ENCODE measurements around the gene TSPAN13.

The TSPAN13 gene

GRCh38 chr7:16738011-16738688 is 15.4 kb upstream of the TSPAN13 start:
- Histone ChIP-seq H3K4me2 (ENCODE audit: insufficient read depth, low read length) (no peak overlapping the region), H4K20me1 (ENCODE audit: insufficient read depth, low read length) (no peaks in the 10 kb centered on the region), H3K4me3 (ENCODE audit: low read depth in 1 of 2, low read length in 2 of 2) (no peak overlapping the region), H3K27ac (ENCODE audit: low read length) (no peak overlapping the region), H3K36me3 (ENCODE audit: insufficient read depth, low read length) (no peaks in the 10 kb centered on the region), H2AFZ (ENCODE audit: low read depth, low read length) (no peak overlapping the region), H3K27me3 (ENCODE audit: insufficient read depth, low read length, poor library complexity) (no peaks in the 10 kb centered on the region), H3K79me2 (ENCODE audit: insufficient read depth, low read length) (no peaks in the 10 kb centered on the region), H3K9me3 (ENCODE audit: insufficient read depth, low read length, severe bottlenecking) (no peaks in the 10 kb centered on the region), H3K4me1 (ENCODE audit: insufficient read depth, low read length) (no peaks in the 10 kb centered on the region), H3K9ac (ENCODE audit: low read depth, low read length) (no peak overlapping the region)
- DNase-seq (no peak), ATAC-seq (ENCODE audit: insufficient read depth, low read depth) (no peak)
- TF ChIP-seq, protein P1, sequence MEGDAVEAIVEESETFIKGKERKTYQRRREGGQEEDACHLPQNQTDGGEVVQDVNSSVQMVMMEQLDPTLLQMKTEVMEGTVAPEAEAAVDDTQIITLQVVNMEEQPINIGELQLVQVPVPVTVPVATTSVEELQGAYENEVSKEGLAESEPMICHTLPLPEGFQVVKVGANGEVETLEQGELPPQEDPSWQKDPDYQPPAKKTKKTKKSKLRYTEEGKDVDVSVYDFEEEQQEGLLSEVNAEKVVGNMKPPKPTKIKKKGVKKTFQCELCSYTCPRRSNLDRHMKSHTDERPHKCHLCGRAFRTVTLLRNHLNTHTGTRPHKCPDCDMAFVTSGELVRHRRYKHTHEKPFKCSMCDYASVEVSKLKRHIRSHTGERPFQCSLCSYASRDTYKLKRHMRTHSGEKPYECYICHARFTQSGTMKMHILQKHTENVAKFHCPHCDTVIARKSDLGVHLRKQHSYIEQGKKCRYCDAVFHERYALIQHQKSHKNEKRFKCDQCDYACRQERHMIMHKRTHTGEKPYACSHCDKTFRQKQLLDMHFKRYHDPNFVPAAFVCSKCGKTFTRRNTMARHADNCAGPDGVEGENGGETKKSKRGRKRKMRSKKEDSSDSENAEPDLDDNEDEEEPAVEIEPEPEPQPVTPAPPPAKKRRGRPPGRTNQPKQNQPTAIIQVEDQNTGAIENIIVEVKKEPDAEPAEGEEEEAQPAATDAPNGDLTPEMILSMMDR (IDR thresholded peaks at IDR 0.05; ENCODE audit: borderline replicate concordance, extremely low read depth, low read length, poor library complexity, severe bottlenecking), result no peak
- TF ChIP-seq EZH2 (IDR thresholded peaks at IDR 0.05; ENCODE audit: borderline replicate concordance, low read depth, low read length, severe bottlenecking), result no peak

- no peak overlapping the region for H3K9ac ChIP-seq (ENCODE audit: low read depth, low read length)
- no peaks in the 10 kb centered on the region for H3K36me3 ChIP-seq (ENCODE audit: insufficient read depth, low read length)
- no peak overlapping the region for H2AFZ ChIP-seq (ENCODE audit: low read depth, low read length)
- no peaks in the 10 kb centered on the region for H4K20me1 ChIP-seq (ENCODE audit: insufficient read depth, low read length)
- ATAC-seq (ENCODE audit: insufficient read depth, low read depth) (no peak), DNase-seq (no peak)
- H3K4me3 ChIP-seq (ENCODE audit: low read depth in 1 of 2, low read length in 2 of 2), result no peak overlapping the region
- TF ChIP-seq, protein P1 (IDR thresholded peaks at IDR 0.05; ENCODE audit: borderline replicate concordance, extremely low read depth, low read length, poor library complexity, severe bottlenecking), result no peak
- no peak for TF ChIP-seq EZH2 (IDR thresholded peaks at IDR 0.05; ENCODE audit: borderline replicate concordance, low read depth, low read length, severe bottlenecking)
- H3K27ac ChIP-seq (ENCODE audit: low read length), result no peak overlapping the region
- H3K79me2 ChIP-seq (ENCODE audit: insufficient read depth, low read length), result no peaks in the 10 kb centered on the region
- no peaks in the 10 kb centered on the region for H3K27me3 ChIP-seq (ENCODE audit: insufficient read depth, low read length, poor library complexity)
- no peaks in the 10 kb centered on the region for H3K4me1 ChIP-seq (ENCODE audit: insufficient read depth, low read length)
- H3K4me2 ChIP-seq (ENCODE audit: insufficient read depth, low read length), result no peak overlapping the region
- H3K9me3 ChIP-seq (ENCODE audit: insufficient read depth, low read length, severe bottlenecking), result no peaks in the 10 kb centered on the region
Measured at GRCh38 chr7:16739863-16740622, 13.5 kb upstream of the TSPAN13 start.

GRCh38 chr7:16740623-16740953 is 13.0 kb upstream of the TSPAN13 start:
- H3K9ac ChIP-seq (ENCODE audit: low read depth, low read length), result no peak overlapping the region
- ATAC-seq (ENCODE audit: insufficient read depth, low read depth), result no peak
- no peak overlapping the region for H3K4me2 ChIP-seq (ENCODE audit: insufficient read depth, low read length)
- H3K27ac ChIP-seq (ENCODE audit: low read length), result no peak overlapping the region
- no peaks in the 10 kb centered on the region for H4K20me1 ChIP-seq (ENCODE audit: insufficient read depth, low read length)
- TF ChIP-seq, protein P1 (IDR thresholded peaks at IDR 0.05; ENCODE audit: borderline replicate concordance, extremely low read depth, low read length, poor library complexity, severe bottlenecking), result no peak
- no peak for TF ChIP-seq EZH2 (IDR thresholded peaks at IDR 0.05; ENCODE audit: borderline replicate concordance, low read depth, low read length, severe bottlenecking)
- H2AFZ ChIP-seq (ENCODE audit: low read depth, low read length), result no peak overlapping the region
- H3K79me2 ChIP-seq (ENCODE audit: insufficient read depth, low read length), result no peaks in the 10 kb centered on the region
- no peaks in the 10 kb centered on the region for H3K4me1 ChIP-seq (ENCODE audit: insufficient read depth, low read length)
- H3K4me3 ChIP-seq (ENCODE audit: low read depth in 1 of 2, low read length in 2 of 2), result no peak overlapping the region
- H3K36me3 ChIP-seq (ENCODE audit: insufficient read depth, low read length), result no peaks in the 10 kb centered on the region
- DNase-seq, result no peak
- H3K9me3 ChIP-seq (ENCODE audit: insufficient read depth, low read length, severe bottlenecking), result no peaks in the 10 kb centered on the region
- no peaks in the 10 kb centered on the region for H3K27me3 ChIP-seq (ENCODE audit: insufficient read depth, low read length, poor library complexity)

Data from DND-41 (cell line).